HFFc6 (cell line): ENCODE data around the gene BBS7. TPM values are rescaled to one million over a fixed set of nuclear protein-coding genes. Genes with fewer than 3 reads are reported as not detected.

ENCODE experiments used
- DNase-seq: peaks from one replicate; pipeline ENCODE4 v3.0.0-alpha.2; 2018
- H3K27ac Mint-ChIP-seq: 2 replicates; pipeline ENCODE4 v1.8.0; 2020; ENCODE audit warnings: mild to moderate bottlenecking, mixed read lengths
- H3K27me3 Mint-ChIP-seq: 2 replicates; pipeline ENCODE4 v1.8.0; 2021; ENCODE audit warnings: mild to moderate bottlenecking, moderate library complexity, mixed read lengths; ENCODE audit not compliant: insufficient read depth
- H3K36me3 Mint-ChIP-seq: 2 replicates; pipeline ENCODE4 v1.8.0; 2021; ENCODE audit warnings: low read depth, mixed read lengths
- H3K4me1 Mint-ChIP-seq: 2 replicates; pipeline ENCODE4 v1.8.0; 2020; ENCODE audit warnings: low read depth, mixed read lengths
- H3K4me3 Mint-ChIP-seq: 2 replicates; pipeline ENCODE4 v1.8.0; 2020; ENCODE audit warnings: mild to moderate bottlenecking, moderate library complexity, mixed read lengths
- H3K9me3 Mint-ChIP-seq: 2 replicates; pipeline ENCODE4 v1.8.0; 2020; ENCODE audit warnings: mild to moderate bottlenecking, mixed read lengths
- total RNA-seq, 6 experiments: library from RNA; stranded (reverse); fragmentation: NEBNext Ultra II Directional; extraction: Animal tissue kit (Norgen Biotek cat#: 25700); gene quantifications; 2 replicates in 1 of 6; 3 replicates in 5 of 6; pipeline ENCODE4 v1.2.3, GENCODE V29; 2021
- TF ChIP-seq, protein P1 (sequence below): fragments of 200-600 bp; sonication (generic); IDR thresholded peaks from 2 replicates; pipeline ENCODE4 v1.5.0; 2021; ENCODE audit warnings: antibody characterized with exemption, mild to moderate bottlenecking

BBS7 gene
- total RNA-seq, 6 experiments from 2014 or later, result 20.3 to 30.0 (median 24.0) TPM

- Mint-ChIP-seq H3K27me3 (no peaks in the 10 kb centered on the region), H3K4me3 (no peak overlapping the region), H3K27ac (no peak overlapping the region), H3K4me1 (peaks cover 69% of the 10 kb centered on the region), H3K36me3 (no peaks in the 10 kb centered on the region), H3K9me3 (no peaks in the 10 kb centered on the region)
- no peak for DNase-seq
- TF ChIP-seq, protein P1, sequence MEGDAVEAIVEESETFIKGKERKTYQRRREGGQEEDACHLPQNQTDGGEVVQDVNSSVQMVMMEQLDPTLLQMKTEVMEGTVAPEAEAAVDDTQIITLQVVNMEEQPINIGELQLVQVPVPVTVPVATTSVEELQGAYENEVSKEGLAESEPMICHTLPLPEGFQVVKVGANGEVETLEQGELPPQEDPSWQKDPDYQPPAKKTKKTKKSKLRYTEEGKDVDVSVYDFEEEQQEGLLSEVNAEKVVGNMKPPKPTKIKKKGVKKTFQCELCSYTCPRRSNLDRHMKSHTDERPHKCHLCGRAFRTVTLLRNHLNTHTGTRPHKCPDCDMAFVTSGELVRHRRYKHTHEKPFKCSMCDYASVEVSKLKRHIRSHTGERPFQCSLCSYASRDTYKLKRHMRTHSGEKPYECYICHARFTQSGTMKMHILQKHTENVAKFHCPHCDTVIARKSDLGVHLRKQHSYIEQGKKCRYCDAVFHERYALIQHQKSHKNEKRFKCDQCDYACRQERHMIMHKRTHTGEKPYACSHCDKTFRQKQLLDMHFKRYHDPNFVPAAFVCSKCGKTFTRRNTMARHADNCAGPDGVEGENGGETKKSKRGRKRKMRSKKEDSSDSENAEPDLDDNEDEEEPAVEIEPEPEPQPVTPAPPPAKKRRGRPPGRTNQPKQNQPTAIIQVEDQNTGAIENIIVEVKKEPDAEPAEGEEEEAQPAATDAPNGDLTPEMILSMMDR, result no peak
These were observed 75.6 kb downstream of the BBS7 start for GRCh38 chr4:121794505-121795188.

GRCh38 chr4:121792966-121793365, 77.3 kb downstream of the BBS7 start:
- TF ChIP-seq, protein P1, result no peak
- no peak overlapping the region for H3K4me3 Mint-ChIP-seq
- no peak for DNase-seq
- H3K36me3 Mint-ChIP-seq, result peaks cover 4% of the 10 kb centered on the region; the same call in 1 of the 2 replicates
- no peaks in the 10 kb centered on the region for H3K9me3 Mint-ChIP-seq
- no peaks in the 10 kb centered on the region; the same call in 1 of the 2 replicates for H3K27me3 Mint-ChIP-seq
- no peak overlapping the region for H3K27ac Mint-ChIP-seq
- H3K4me1 Mint-ChIP-seq, result peaks cover 77% of the 10 kb centered on the region

- Mint-ChIP-seq H3K9me3 (no peaks in the 10 kb centered on the region), H3K27me3 (no peaks in the 10 kb centered on the region; the same call in 1 of the 2 replicates), H3K27ac (peak overlapping the region; percentile 97), H3K36me3 (peaks cover 4% of the 10 kb centered on the region; the same call in 1 of the 2 replicates), H3K4me3 (peak overlapping the region; percentile 52), H3K4me1 (peaks cover 89% of the 10 kb centered on the region)
- peak; percentile 86 for DNase-seq
- TF ChIP-seq, protein P1, result no peak
These were observed 78.8 kb downstream of the BBS7 start for GRCh38 chr4:121791481-121791880.

DNA sequence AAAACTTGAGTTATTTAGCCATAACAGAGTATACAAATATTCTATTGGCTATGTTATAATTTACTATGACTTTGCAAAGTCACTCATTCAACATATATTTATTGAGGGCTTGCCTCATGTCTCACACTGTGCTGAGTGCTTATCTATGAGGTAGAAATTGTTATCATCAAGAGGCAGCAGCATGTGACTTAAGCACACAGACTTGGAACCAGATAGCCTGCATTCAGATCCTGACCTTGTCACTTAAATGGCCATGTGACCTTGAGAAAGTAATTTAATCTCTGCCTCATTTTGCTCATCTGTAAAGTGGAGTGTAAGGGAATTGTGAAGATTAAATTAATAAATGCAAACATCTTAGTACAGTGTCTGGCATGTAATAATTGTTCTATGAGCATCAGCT, 79.3 kb downstream of the BBS7 start:
- TF ChIP-seq, protein P1, result no peak
- H3K4me3 Mint-ChIP-seq, result peak overlapping the region; percentile 52
- DNase-seq, result no peak

GRCh38 chr4:121789960-121790829, 80.1 kb downstream of the BBS7 start:
- Mint-ChIP-seq H3K4me3 (peak overlapping the region; percentile 81), H3K9me3 (no peaks in the 10 kb centered on the region), H3K27ac (peak overlapping the region; percentile 97), H3K36me3 (peaks cover 4% of the 10 kb centered on the region; the same call in 1 of the 2 replicates), H3K4me1 (peaks cover 89% of the 10 kb centered on the region), H3K27me3 (no peaks in the 10 kb centered on the region; the same call in 1 of the 2 replicates)
- TF ChIP-seq, protein P1, result no peak
- DNase-seq, result peak; percentile 78

More for the DNA sequence above, 79.3 kb downstream of the BBS7 start:
- peaks cover 89% of the 10 kb centered on the region for H3K4me1 Mint-ChIP-seq
- H3K27me3 Mint-ChIP-seq, result no peaks in the 10 kb centered on the region; the same call in 1 of the 2 replicates
- H3K36me3 Mint-ChIP-seq, result peaks cover 4% of the 10 kb centered on the region; the same call in 1 of the 2 replicates
- H3K9me3 Mint-ChIP-seq, result no peaks in the 10 kb centered on the region
- peak overlapping the region; percentile 97 for H3K27ac Mint-ChIP-seq
